HG03280 (cell line): ENCODE data around the gene GNLY.
A peak's percentile ranks its signal among the peaks of the same experiment; 100 is the strongest.

ENCODE experiments used
- ATAC-seq: cut with Tn5 transposase; IDR thresholded peaks from one replicate; pipeline ENCODE4 v1.9.1; 2021; ENCODE audit warnings: mild to moderate bottlenecking, moderate library complexity; ENCODE audit not compliant: unreplicated experiment

GNLY gene

DNA sequence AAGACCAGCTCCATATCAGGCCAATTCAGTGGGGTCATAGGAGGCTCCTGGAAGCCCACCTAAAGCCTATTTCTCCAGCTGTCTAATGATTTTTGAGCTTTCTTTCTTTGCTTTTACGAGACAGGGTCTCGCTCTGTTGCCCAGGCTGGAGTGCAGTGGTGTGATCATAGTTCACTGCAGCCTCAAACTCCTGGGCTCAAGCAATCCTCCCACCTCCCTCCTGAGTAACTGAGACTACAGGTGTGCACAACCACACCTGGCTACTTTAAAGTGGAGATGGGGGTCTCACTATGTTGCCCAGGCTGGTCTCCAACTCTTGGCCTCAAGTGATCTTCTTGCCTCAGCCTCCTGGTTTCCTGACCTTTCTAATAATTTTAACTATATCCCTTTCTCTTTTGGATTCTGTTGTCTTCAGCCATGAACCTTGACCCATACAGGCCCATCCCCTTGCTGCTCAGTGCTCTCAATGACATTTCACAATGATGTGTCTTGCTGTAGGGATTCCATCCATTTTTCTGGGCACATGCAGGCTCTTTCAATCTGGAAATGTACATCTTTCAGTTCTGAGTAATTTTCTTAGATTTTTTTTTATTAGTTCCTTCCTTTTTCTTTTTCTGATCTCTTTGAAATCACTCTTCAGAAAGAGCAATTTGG is 29.7 kb downstream of the GNLY start:
- no peak for ATAC-seq

DNA sequence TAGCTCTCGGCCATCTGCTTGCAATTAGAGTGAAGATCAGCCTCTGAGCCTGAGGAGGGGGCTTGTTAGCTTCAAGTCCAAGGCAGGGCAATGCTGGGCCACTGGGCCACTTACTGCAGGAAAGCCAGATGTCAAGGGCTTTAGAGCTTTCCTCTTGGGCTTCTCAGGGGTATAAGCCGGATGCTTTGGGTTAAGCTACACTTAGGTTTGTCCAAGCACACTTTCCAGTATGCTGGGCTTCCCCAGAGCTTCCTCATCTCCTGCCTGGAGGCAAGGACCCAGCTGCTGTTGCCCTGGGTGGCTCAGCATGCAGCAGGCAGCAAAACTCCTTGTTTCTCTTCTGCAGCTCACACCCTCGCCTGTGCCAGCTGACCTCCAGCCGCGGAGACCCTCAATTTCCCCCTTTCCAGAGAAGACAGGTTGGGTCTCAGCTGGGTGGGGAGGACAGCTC is 30.6 kb downstream of the GNLY start:
- ATAC-seq = no peak

DNA sequence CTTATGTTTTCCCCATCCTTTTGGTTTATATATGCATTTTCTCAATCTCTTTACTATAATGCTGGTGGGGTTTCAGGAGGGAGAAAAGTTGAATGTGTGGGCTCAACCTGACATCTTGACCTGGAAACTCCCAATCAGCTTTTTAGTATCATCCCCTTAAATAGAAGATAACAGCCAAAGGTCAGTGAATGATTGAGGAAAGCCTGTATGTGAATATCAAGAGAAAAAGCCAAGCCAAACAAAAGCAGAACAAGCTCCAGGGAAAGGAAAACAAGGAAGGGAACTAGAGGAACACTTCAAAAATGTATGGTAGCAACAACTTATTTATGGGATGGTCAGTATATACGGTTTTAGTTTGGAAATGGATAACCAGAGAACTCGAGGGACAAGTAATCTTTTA is 31.3 kb downstream of the GNLY start:
- ATAC-seq = no peak

DNA sequence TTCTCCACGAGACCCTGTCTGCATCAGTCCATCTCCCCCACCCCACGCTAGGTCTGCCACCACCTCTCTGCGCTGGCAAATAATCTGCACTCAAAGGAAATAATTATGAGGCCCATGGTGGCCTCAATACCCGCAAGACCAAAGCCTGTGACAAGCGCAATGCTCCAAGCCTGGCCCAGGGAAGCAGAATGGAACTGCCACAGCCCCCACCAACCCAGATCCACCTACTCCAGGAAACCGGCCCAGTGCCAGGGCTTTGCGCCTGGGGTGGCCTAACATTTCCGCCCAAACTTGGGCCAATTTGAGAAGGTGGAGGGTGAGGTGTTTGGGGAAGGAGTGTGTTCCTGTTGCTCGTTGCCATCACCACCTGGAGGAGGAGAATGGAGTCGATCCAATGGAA is 33.6 kb downstream of the GNLY start:
- no peak for ATAC-seq

DNA sequence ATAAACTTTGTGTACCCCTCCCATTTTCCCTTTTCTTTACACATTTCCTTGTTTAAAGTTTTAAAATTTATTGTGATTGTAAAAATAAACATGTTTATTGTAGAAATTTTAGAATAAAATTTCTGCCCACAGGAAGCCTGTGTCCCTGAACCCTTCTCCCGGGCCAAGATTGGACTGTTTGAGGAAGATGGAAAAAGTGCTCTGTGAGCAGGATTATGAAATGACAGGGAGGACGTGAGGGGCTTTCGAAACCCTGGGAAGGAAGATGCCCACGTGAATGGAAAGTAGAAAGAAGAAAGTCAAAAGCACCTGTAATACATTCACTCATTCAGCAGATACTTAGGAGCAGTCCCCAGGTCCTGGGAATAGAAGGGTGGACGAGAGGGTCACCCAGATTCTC is 34.2 kb downstream of the GNLY start:
- no peak for ATAC-seq

DNA sequence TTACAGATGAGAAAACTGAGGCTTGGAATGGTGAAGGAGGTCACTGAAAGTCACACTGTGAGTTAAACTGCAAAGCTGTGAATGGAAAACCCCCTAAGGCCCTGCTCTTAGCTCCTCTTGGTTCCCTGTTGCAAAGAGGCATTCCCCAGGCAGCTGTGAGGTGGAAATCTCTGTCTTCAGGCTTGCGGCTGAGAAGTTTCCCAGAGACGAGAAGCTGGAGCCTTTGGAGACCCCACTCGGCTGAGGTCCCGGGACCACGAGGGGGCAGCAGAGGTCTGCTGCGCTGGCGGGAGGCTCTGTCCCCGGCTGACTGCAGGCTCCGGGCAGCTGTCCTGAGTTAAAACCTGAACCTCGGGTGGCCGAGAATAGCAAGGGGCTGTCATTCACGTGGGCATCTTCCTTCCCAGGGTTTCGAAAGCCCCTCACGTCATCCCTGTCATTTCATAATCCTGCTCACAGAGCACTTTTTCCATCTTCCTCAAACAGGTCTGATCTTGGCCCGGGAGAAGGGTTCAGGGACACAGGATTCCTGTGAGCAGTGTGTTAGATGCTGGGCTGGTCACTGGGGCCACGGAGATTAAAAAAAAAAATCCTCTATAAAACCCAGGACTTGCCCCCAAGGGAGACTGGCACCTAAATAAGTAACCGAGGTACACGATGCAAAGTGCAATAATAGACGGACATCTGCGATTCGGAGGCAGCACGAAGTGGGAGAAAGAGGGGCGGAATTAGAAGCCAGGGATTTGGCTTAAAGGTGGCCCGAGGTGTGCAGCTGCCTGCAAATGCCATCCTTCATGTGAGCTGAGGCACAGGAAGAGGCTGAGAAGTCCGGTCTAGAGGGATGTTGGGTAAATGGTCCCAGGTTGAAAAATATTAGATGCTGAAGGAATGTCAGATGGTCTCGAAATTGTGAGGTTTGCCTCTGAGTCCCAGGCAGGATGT is 35.0 kb downstream of the GNLY start:
- peak; percentile 73 for ATAC-seq

GRCh38 chr2:85729825-85730510 is 35.8 kb downstream of the GNLY start:
- ATAC-seq = no peak

DNA sequence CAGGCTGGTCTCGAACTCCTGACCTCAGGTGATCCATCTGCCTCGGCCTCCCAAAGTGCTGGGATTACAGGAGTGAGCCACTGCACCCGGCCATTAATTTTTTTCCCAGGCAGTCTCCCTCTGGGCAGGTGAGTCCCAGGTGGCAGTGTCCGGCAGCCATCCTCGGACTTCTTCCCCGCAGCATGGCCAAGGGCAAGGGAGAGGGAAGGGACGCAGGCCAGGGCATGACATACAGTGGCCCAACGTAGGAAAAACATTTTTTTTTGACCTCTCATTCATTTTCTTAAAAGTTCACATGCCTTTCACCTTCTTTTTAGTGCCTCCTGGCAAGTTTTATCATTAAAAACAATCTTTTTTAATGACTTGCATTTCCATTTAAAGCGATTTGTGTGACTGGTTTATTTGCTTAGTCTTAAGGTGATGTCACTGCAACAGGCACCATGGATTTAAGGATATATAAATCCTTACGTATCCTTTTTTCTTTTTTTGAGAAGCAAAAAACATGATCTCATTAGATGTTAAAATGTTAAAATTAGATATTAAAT is 36.6 kb downstream of the GNLY start:
- no peak for ATAC-seq

DNA sequence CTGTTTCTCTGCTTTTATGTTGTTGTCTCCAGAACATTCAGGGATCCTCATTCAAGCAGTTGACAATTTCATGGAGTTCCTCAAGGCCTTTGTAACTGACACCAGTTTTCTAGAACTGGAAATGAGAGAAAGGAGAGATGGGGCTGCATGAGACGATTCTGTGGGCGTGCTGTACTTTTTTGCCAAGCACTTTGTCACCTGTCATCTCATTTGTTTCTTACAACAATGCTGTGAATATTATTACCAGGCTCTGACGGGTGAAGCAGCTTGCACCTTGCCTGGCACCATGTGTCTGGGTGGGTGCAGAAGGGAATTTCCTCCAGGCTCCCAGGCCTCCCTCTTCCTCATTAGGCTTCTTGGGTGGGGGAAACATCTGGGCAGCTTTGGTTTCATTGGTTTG is 37.4 kb downstream of the GNLY start:
- no peak for ATAC-seq

DNA sequence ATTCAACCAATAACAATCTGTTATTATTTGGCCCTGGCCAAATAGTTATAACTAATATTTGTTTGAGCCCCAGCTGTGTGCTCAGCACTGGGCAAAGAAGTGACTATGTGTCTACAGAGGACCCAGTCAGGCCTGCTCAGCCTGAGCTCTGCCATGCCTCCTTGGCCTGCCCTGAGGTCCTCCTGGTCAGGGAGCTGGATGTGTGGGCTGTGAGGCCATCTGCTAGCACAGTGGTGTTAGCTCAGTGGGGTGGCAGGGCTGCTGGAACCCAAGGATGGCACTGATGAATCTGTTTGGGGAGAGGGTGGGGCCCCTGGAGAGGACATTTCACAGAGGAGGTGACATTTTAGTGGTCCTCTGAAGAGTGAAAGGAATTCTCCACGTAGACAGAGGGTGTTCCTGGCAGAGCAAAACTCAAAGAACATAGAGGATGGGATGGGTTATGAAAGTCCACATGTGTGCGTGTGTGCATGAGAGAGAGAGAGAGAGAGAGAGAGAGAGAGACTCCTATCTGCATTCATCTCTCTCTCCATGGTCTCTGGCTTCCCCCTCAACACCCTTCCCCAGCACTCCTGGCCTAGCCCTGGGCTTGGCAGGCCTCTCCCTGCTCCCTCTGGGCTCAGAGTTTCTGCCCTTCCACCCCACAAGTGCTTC is 38.4 kb downstream of the GNLY start:
- ATAC-seq = no peak

DNA sequence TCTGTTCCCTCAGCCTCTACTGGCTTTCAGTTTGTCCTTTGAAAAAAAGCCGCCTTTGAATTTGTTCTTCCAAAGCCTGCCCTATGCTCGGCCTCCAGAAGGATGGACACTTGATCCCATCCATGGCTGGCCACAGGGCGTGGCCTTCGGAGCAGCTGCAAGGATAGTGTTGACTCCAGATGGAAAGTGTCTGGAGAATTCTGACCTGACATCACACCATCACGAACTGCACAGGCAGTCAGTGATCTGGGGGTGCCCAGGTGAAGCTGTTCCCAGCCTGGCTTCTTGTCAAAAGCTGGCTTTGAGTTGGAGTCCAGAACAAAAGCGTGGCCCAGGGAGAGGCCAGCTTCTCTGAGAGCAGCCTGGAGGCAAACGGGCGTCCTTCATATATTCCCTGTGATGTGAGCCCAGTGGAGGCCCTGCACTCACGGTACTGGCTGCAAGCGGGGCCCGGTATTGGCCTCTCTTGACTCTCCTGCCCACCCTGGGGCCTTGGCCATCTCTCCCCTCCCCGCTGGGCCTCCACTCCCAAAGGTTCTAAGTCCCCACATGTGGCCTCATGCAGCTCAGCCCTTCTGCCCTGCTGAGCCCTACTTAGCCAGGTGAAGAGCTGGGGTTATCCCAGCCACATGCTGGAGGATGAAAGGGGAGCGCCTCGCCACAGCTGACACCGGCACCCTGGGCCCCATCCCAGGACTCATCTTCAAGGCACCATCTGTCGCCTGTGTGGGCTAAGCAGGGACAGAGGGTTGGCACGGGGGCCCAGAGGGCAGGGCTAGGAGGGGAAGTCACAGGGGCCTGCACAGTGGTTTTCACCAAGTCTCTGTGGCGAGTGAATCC is 39.2 kb downstream of the GNLY start:
- ATAC-seq = no peak

- ATAC-seq = no peak
These were observed 39.9 kb downstream of the GNLY start for GRCh38 chr2:85734015-85734414.

GRCh38 chr2:85734942-85735608 is 40.9 kb downstream of the GNLY start:
- ATAC-seq = no peak

DNA sequence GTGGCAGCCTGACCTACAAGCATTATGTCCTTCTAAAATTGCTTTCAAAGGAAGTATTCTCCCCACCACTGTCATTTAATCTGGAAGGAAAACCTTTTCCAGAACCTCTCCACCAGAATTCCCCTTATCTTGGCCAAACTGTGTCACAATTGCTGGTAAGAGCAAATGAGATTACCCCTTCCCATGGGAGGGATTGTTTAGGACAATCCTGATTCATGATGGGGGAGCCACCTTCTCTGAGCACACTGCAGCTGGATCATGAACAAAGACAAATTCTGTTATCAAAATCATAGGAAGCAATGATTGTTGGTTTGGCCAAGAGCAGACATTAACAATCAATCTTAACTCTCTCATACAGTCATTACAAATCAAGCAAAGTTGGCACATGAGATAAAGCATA is 41.5 kb downstream of the GNLY start:
- no peak for ATAC-seq

GRCh38 chr2:85736456-85737355 is 42.5 kb downstream of the GNLY start:
- no peak for ATAC-seq

DNA sequence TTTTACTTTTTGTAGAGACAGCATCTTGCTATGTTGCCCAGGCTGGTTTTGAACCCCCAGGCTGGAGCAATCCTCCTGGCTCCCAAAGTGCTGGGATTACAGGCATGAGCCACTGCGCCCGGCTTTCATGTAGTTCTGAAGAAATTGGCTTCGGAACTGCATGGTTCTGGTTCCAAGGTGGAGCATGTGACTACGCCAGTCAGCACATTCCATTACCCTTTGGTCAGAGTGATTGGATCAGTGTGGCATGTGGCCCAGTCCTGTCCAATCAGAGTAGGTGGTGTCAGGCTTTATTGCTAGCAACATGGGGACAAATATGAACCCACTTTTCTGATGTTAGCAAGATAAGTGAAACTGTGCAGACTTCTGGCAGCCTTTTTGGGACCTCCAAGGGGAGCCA is 43.3 kb downstream of the GNLY start:
- ATAC-seq = no peak

- ATAC-seq = no peak
These were observed 43.8 kb downstream of the GNLY start for GRCh38 chr2:85737961-85738360.

DNA sequence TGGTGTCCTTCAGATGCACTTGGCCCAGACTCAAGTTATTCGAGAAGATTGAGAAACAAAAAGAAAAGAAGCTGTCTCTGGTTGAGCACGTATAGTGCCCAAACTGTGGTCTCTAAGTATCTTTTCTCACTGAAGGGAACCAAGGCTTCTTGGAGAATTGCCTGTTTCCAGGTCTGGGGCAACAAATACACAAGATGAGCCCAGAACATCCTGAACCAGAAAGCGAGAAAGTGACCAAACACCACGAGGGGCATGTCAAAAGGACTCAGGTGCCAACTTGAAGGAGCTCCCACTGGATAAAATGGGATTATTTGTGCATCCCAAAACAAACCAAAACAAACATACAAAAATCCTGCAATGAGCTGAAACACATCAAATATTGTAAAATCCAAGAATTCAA is 46.0 kb downstream of the GNLY start:
- ATAC-seq = no peak
